NCI-H82 treated with DMSO at 0.1 percent for 48 hours (cell line): ENCODE results near the gene LHX2.

Experiments
- DNase-seq: peaks from one replicate; lab custom pipeline; 2025; ENCODE audit not compliant: unreplicated experiment; lab: John Stamatoyannopoulos, UW

The LHX2 gene

DNA sequence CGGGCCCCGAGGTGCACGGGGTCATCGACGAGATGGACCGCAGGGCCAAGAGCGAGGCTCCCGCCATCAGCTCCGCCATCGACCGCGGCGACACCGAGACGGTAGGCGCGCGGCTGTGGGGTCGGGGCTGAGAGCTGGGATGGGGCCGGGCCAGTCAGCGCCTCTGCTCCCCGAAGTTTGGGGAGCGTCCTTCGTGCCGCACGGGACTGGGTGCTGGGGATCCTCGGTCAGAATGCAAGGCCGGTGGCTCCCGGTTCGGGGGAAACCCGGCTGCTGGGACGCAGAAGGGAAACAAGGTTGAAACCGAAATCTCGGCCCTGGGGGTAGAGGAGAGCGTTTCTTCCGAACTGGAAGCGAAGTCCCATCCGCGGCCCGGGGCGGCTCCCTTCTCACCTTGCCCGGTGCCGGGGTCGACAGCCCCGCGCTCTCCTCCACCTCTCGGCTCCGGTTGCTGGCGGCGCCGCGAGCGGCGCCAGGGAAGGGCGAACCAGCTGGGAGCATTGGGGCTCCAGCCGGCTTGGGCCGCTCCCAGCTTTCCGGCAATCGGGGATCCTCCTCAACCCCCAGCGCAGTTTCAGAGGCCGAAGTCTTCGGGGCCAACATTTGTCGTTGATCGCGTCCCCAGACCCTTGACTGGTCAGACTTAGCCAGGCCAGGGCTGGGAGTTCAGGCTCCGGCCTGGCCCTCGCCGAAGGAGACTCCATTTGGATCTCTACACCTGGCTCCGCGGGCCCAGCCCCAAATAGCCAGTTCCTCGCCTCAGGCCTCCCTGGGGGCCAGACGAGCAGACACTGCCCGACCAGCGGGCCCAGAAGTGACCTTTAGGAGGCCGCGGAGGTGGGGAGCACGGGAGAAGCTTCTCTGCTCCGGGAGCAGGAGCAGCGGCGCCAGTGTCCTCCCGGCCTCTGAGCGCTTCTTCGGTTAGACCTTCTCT, 1.1 kb downstream of the LHX2 start:
- no peak for DNase-seq

DNA sequence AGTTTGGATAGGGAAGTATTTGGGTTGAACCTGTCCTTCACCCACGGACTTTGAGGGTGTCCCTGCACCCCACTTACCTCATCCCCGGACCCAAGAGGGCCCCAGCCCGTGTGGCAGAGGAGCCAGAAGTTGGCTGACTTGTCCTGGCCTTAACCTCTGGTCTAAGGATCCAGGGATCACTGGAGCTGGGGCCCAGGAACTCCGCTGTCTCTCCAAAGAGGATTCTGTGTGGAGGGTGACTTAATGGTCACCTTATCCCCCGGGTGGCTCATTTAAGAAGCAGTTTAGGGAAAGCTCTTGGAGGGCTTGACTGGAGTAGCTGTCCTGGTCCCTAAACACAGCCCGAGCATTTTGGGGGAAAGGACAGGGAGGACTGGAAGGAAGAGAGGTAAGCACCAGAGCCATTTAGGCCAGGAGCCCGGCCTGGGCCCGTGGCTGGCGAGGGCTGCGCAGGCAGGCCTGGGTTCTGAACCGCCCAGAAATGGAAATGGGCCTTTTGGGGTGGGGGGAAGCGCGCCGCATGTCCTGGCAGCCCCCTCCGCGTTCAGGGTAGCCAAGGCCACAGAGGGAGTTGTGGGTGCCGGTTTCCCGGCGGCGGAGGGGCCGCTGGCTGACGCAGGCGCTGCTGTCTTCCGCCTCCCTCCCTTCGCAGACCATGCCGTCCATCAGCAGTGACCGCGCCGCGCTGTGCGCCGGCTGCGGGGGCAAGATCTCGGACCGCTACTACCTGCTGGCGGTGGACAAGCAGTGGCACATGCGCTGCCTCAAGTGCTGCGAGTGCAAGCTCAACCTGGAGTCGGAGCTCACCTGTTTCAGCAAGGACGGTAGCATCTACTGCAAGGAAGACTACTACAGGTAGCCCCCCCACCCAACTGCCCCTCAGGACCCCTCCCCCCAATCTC, 2.0 kb downstream of the LHX2 start:
- DNase-seq: no peak

DNA sequence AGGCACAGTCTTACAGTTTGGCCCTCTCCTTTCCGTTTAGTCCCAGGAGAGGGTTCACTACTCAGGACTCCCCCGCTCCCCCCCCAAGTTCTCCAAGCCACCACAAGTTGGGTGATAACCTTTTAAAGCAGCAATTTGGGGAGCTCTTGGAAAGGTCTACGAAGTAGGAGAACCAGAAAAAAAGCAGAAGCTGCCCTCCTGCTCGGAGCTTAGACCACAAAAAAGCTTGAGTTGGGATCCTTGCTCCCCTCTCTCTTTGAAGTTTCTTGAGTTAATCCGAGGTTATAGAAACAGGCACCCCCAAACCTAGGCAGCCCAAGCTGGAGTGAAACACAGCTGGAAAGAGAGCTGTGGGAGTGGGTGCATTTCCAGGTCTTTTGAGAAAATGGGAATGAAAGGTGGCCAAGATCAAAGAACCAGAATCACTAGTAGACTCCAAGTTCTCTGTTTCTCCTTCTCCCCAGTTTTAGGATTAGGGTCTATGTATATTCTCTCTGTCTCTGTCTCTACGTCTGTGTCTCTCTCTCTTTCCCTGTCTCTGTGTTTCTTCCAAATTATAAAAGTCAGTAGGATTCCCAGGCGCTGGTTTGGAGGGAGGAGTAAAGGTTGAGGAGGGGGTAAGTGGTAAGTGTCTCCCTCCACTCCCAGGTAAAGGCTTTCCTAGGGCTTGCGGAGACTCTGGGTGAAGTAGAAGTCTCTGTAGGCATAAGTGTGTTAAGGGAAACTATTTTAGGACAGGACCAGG, 2.8 kb downstream of the LHX2 start:
- DNase-seq: no peak

DNA sequence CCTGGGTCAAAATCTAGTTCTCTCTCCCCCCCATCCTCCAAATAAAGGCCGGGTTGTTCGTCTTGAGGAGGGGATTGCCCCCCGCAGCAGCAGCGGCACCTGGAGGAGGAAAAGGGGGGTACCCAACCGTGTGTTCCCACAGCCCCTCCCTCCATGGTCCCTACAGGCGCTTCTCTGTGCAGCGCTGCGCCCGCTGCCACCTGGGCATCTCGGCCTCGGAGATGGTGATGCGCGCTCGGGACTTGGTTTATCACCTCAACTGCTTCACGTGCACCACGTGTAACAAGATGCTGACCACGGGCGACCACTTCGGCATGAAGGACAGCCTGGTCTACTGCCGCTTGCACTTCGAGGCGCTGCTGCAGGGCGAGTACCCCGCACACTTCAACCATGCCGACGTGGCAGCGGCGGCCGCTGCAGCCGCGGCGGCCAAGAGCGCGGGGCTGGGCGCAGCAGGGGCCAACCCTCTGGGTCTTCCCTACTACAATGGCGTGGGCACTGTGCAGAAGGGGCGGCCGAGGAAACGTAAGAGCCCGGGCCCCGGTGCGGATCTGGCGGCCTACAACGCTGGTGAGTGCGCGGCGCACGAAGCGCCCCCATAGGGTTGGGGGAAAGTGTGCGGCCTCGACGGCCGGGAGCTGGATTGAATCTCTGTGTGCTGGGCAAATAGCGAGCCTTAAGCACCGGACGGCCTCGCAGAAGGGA, 3.5 kb downstream of the LHX2 start:
- no peak for DNase-seq

DNA sequence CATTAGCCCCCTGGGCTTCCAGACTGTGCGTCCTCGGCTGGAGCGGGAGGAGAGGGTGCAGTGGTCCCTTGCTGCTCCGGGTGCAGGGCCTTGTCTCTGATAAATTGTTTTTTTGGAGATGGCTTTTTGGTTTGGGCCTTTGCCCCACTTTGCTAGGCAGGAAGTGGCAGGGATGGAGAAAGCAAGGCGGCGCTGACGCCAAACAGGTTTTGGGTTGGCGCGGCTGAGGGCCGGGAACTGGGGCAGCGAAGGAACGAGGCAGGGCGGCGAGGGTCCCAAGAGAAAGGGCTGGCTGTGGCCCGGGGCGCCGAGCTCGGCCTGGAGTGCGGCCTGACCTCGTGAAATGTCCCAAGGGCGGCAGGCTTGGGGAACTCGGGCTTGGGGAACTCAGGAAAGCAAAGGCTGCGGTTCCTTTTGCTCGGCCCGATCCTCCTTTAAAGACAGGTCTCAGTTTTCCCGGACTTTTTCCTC, 4.1 kb downstream of the LHX2 start:
- no peak for DNase-seq

- DNase-seq: no peak
These were observed 4.8 kb downstream of the LHX2 start for GRCh38 chr9:124016175-124017050.

GRCh38 chr9:124017051-124017928, 5.7 kb downstream of the LHX2 start:
- DNase-seq: no peak

DNA sequence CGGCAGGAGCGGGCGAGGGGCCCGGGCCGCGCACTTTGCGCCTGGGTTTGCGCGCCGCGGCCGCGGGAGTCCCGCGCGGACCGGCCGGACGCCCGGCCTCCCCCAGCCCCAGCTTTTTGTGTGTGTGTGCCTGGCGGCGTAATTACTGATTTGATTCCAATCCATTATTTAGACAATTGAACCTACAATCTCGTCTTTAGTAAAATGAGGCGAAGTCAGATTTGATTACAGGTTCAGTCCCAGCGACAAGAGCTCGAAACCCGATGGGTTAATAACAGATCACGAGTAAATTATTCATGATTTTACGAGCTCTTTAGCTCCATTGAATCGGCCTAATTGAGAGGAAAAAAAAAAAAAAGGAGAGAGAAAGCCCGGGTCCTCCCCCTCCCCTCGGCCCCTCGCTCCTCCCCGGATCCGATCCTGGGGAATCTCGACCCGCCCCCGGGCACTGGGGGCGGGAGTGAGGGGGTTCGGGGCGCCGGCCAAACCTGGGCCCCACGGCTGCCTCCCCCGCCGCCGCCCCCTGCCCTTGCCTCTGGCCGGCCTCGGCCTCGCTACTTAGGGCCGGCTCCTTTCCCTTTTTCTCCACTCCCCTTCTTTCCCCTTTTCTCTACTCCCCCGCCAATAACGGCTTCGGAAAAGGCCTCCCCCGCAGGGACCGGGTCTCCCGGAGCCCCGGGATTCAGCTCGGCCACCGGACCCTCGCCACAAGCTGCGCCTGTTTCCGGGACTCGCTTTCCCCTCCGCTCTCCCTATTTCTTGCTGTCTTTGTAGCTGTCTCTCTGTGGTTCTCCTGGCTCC, 6.6 kb downstream of the LHX2 start:
- no peak for DNase-seq

DNA sequence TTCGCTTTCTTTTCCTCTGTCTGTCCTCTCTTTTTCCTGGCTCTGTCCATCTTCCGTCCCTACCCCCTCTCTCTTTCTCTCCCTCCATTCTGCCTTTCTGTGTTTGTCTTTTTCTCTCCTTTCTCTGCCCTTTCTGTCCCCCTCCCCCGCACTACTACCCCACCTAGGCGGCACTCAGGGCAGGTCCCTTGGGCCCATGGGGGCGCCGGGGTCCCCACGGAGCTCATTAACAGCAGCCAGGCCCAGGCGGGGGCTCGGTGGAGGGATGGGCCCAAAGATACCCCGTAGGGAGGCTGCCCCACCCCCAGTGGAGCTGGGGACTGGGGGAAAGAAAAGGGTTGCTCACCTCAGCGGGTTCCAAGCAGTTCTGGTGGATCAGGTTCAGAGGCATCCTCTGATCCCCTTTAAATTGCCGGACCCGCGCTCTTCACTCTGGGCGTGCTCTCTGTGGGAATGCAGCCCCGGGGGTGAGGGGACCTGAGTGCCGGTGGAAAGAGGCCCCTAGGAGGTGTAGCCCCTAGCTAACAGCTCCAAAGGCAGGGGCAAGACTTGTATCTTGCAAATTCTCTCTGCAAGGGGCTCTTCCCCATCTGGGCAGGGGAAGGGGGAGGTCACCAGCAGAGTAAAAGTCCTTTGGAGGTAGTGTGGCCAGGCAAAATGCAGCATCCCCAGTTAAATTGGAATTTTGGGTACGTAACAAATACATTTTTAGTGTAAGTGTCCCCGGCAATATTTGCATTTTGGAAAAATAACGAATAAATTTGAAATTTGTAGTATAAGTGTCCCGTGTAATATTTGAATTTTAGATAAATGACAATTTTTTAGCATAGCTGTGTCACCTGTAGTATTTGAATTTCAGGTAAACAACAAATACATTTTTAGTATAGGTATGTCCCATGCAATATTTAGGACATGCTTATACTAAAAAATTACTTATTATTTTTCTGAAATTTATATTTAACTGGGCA, 7.4 kb downstream of the LHX2 start:
- no peak for DNase-seq

GRCh38 chr9:124019771-124020519, 8.4 kb downstream of the LHX2 start:
- no peak for DNase-seq

- DNase-seq: no peak
These were observed 9.2 kb downstream of the LHX2 start for GRCh38 chr9:124020520-124021384.

DNA sequence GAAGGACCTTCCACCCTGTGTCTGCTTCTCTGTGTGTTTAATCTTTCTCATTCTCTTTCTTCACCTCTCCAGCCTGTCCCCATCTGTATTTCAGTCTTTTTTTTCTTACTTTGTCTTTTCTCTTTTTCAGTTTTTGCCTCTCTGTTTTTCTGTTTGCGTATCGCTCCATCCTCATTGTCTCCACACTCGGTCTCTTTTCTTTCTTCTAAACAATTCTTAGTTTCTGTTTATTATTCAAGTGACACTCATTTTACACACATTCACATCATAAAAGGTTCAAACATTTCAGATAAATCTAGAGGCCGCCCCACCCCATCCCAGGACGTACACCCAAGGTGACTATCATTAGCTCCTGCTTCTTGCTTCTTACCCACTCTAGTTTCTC, 9.8 kb downstream of the LHX2 start:
- DNase-seq: no peak

DNA sequence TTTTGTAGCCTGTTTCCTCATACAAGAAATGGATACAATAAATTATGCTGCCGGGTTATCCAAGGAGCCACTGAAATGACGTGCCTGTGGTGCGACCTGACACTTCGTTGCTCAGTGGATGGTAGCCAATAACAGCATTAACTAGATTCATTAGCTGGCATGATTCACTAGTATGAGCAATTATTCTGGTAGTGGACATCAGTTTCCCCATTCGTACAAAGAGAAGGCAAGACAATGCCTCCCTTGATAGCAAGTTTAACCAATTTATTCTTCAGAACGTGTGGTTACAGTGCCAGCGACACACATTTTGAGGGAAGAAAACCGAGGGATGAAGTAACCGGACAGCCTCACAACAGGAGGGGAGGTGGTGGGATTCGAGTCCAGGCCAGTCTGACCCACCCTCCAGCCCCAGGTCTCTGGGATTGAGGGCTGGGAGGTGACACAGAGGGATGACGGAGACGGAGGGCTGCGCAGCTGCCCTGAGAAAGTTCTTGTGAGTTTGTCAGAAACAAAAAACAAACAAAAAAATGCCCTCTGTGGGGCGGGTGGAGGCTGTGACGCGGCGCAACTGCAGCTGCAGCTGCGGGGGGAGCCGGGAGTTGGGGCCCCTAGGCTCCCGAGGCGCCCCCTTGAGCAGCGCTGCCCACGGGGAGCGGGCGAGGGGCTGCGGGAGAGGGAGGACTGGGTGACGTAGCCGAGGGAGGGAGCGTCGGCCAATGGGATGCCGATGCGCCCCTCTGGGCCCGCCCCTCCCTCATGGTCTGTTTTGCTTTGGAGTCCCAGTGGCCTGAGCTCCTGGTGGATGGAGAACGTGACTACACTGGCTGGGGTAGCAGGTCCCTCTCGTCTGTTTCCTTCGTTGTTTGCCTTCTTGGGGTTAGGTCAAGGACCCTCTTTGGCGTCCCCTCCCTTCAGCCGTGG, 10.9 kb downstream of the LHX2 start:
- no peak for DNase-seq

DNA sequence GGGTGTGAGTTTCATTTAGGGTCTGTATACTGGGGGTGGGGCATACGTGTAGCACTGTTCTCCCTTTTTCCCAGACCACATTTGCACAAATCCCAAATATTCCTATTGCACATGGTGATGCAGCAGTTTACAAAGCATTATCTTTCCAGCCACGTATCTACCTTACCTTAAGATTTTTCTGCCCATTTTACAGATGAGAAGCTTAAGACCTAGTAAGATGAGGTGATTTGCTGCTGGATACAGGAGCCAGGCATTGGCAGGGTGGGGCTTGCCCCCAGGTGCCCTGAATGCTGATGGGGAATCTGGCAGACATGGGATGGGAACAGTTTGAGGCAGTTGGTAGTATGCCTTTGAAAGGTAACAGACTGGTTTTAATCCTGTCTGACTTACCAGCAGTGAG, 12.5 kb downstream of the LHX2 start:
- DNase-seq: no peak
